ENCODE measurements around the gene CLEC4C.
"Not testable (repeated sequence)": the region's sequence is repeated elsewhere in the genome, so short reads cannot be mapped to it uniquely, and the experiment has no call there.

The CLEC4C gene

GRCh38 chr12:7731486-7731885 is 15.7 kb downstream of the CLEC4C start:
- TF ChIP-seq PKNOX1 (IDR thresholded peaks at IDR 0.05), result no peak; the same call in 1 of the 2 replicates
- no peak for TF ChIP-seq SUZ12 (IDR thresholded peaks at IDR 0.05)
- no peak for TF ChIP-seq ELF4 (IDR thresholded peaks at IDR 0.05)
- TF ChIP-seq FOXK2 (IDR thresholded peaks at IDR 0.05), result no peak
- TF ChIP-seq BHLHE40 (IDR thresholded peaks at IDR 0.05; ENCODE audit: borderline replicate concordance), result no peak
- TF ChIP-seq SP1 (IDR thresholded peaks at IDR 0.05), result no peak
- TF ChIP-seq FOXM1 (IDR thresholded peaks at IDR 0.05; ENCODE audit: borderline replicate concordance), result no peak
- TF ChIP-seq ZNF384 (IDR thresholded peaks at IDR 0.05), result no peak
- no peak for TF ChIP-seq L3MBTL2 (conservative IDR thresholded peaks at IDR 0.05)
- no peak for TF ChIP-seq FOXA1 (IDR thresholded peaks at IDR 0.05)
- TF ChIP-seq TARDBP (IDR thresholded peaks at IDR 0.05), result no peak
- no peak for TF ChIP-seq CTBP1 (IDR thresholded peaks at IDR 0.05; ENCODE audit: borderline replicate concordance)
- TF ChIP-seq HDGF (IDR thresholded peaks at IDR 0.05; ENCODE audit: borderline replicate concordance), result no peak
- TF ChIP-seq ARNT (IDR thresholded peaks at IDR 0.05), result no peak
- no peak for TF ChIP-seq NFRKB (IDR thresholded peaks at IDR 0.05)
- no peak for TF ChIP-seq LEF1 (IDR thresholded peaks at IDR 0.05; ENCODE audit: borderline replicate concordance)

DNA sequence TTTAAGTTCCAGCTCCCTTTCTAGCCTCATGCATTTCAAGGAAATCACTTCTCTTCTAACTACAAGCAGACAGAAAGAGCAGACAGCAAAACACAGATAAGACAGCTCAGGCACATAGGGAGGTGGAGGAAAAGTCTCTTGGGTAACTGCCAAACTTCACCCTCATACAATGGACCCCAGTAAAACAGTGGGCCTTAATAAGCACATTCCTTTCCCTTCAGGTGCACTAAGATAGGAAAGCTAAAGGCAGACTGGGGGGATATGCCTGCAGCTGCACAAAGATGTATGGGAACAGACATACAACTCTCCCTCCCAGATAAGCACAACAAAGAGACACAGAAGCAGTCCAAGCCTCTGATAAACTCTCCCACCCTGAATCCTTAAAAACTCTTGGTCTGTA is 16.2 kb downstream of the CLEC4C start:
- CTCF ChIA-PET, result interaction anchor here (0.7 to 1.6 kb wide), 3 partner anchors 15 to 88 kb away, joined by 3 read pairs; no protein-coding TSS in a partner anchor
- POLR2A ChIA-PET; DNase-seq (ENCODE audit: extremely low spot score): not testable (repeated sequence)

More at GRCh38 chr12:7731486-7731885, 15.7 kb downstream of the CLEC4C start:
- ChIA-PET CTCF (interaction anchor here (0.6 to 1.6 kb wide), 4 partner anchors 15 to 89 kb away, joined by 3 read pairs; no protein-coding TSS in a partner anchor), POLR2A (no interaction called here)
- DNase-seq (ENCODE audit: extremely low spot score), result no peak

GRCh38 chr12:7729746-7730145 is 17.4 kb downstream of the CLEC4C start:
- ChIA-PET CTCF (no interaction called here), POLR2A (no interaction called here)
- DNase-seq (ENCODE audit: extremely low spot score), result no peak
- no peak for TF ChIP-seq SUZ12 (IDR thresholded peaks at IDR 0.05)
- TF ChIP-seq SP1 (IDR thresholded peaks at IDR 0.05), result no peak
- TF ChIP-seq ARNT (IDR thresholded peaks at IDR 0.05), result no peak
- TF ChIP-seq FOXM1 (IDR thresholded peaks at IDR 0.05; ENCODE audit: borderline replicate concordance), result no peak
- no peak for TF ChIP-seq LEF1 (IDR thresholded peaks at IDR 0.05; ENCODE audit: borderline replicate concordance)
- TF ChIP-seq TARDBP (IDR thresholded peaks at IDR 0.05), result no peak
- no peak for TF ChIP-seq NFRKB (IDR thresholded peaks at IDR 0.05)
- no peak for TF ChIP-seq PKNOX1 (IDR thresholded peaks at IDR 0.05)
- no peak for TF ChIP-seq FOXK2 (IDR thresholded peaks at IDR 0.05)
- no peak for TF ChIP-seq FOXA1 (IDR thresholded peaks at IDR 0.05)
- no peak for TF ChIP-seq BHLHE40 (IDR thresholded peaks at IDR 0.05; ENCODE audit: borderline replicate concordance)

GRCh38 chr12:7723926-7724325 is 23.2 kb downstream of the CLEC4C start:
- CTCF ChIA-PET, result no interaction called here

GRCh38 chr12:7719946-7720730 is 27.0 kb downstream of the CLEC4C start:
- no peak for DNase-seq (ENCODE audit: extremely low spot score)
- CTCF ChIA-PET, result no interaction called here
- TF ChIP-seq NFRKB (IDR thresholded peaks at IDR 0.05), result no peak
- no peak for TF ChIP-seq PKNOX1 (IDR thresholded peaks at IDR 0.05)
- no peak for TF ChIP-seq ARNT (IDR thresholded peaks at IDR 0.05)
- TF ChIP-seq SUZ12 (IDR thresholded peaks at IDR 0.05), result no peak
- TF ChIP-seq CTBP1 (IDR thresholded peaks at IDR 0.05; ENCODE audit: borderline replicate concordance), result no peak
- POLR2A ChIA-PET, result no interaction called here

More at GRCh38 chr12:7723926-7724325, 23.2 kb downstream of the CLEC4C start:
- TF ChIP-seq LEF1 (IDR thresholded peaks at IDR 0.05; ENCODE audit: borderline replicate concordance), result no peak
- no peak for TF ChIP-seq FOXA1 (IDR thresholded peaks at IDR 0.05)
- TF ChIP-seq HDGF (IDR thresholded peaks at IDR 0.05; ENCODE audit: borderline replicate concordance), result no peak
- TF ChIP-seq ARNT (IDR thresholded peaks at IDR 0.05), result no peak
- no peak for TF ChIP-seq TARDBP (IDR thresholded peaks at IDR 0.05)
- TF ChIP-seq CTBP1 (IDR thresholded peaks at IDR 0.05; ENCODE audit: borderline replicate concordance), result no peak
- TF ChIP-seq SUZ12 (IDR thresholded peaks at IDR 0.05), result no peak
- TF ChIP-seq ELF4 (IDR thresholded peaks at IDR 0.05), result no peak
- no peak for TF ChIP-seq FOXK2 (IDR thresholded peaks at IDR 0.05)
- no peak for TF ChIP-seq SP1 (IDR thresholded peaks at IDR 0.05)
- TF ChIP-seq L3MBTL2 (conservative IDR thresholded peaks at IDR 0.05), result no peak
- no peak for TF ChIP-seq BHLHE40 (IDR thresholded peaks at IDR 0.05; ENCODE audit: borderline replicate concordance)
- TF ChIP-seq ZNF384 (IDR thresholded peaks at IDR 0.05), result no peak
- no peak for TF ChIP-seq PKNOX1 (IDR thresholded peaks at IDR 0.05)
- no peak for TF ChIP-seq NFRKB (IDR thresholded peaks at IDR 0.05)
- no peak for TF ChIP-seq FOXM1 (IDR thresholded peaks at IDR 0.05; ENCODE audit: borderline replicate concordance)
- POLR2A ChIA-PET, result no interaction called here
- no peak for DNase-seq (ENCODE audit: extremely low spot score)

DNA sequence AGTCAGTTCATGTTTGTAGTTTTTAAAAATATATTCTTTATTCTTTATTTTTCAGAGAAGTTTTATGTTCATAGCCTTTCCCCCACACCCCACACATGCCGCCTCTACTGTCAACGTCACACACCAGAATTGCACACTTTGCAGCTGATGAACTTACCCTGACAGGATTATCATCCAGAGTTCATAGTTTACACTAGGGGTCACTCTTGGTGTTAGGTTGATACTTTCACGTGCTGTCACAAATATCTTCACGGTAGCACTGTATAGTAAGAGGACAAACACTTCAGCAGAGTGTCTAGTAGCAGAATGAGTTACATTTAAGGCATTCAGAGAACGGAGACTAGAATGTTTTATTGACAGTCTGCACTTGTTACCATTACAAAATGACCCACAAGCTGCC is 30.8 kb downstream of the CLEC4C start:
- POLR2A ChIA-PET, result no interaction called here
- CTCF ChIA-PET, result interaction anchor here (0.6 to 1.3 kb wide), 6 partner anchors 15 to 118 kb away, joined by 3 to 5 read pairs (median 3); no protein-coding TSS in a partner anchor
- DNase-seq (ENCODE audit: extremely low spot score), result peak; percentile 14
- no peak for TF ChIP-seq L3MBTL2 (conservative IDR thresholded peaks at IDR 0.05)
- no peak for TF ChIP-seq NFRKB (IDR thresholded peaks at IDR 0.05)

Measured in HEK293T (cell line).